ENCODE results near the gene CCNQ.

The CCNQ gene

DNA sequence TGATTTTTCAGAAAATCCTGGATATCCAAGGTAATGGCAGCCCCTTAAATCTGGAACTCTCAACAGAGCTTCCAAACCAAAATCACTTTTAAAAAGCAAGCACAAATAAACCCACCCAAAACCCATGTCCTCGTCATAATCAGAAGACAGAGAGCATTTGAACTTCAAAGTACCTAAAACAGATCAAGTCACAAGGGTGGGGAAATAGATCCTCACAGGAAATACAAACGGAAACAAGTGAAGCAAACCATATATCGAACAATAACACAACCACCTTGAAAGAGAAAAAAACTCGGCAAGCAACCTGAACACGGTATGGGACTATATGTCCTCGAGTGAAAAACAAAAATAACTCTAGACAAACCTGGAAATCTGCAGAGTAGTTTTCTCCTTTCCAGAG lies 15.9 kb upstream of the CCNQ start:
- TF ChIP-seq, protein P1, sequence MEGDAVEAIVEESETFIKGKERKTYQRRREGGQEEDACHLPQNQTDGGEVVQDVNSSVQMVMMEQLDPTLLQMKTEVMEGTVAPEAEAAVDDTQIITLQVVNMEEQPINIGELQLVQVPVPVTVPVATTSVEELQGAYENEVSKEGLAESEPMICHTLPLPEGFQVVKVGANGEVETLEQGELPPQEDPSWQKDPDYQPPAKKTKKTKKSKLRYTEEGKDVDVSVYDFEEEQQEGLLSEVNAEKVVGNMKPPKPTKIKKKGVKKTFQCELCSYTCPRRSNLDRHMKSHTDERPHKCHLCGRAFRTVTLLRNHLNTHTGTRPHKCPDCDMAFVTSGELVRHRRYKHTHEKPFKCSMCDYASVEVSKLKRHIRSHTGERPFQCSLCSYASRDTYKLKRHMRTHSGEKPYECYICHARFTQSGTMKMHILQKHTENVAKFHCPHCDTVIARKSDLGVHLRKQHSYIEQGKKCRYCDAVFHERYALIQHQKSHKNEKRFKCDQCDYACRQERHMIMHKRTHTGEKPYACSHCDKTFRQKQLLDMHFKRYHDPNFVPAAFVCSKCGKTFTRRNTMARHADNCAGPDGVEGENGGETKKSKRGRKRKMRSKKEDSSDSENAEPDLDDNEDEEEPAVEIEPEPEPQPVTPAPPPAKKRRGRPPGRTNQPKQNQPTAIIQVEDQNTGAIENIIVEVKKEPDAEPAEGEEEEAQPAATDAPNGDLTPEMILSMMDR (IDR thresholded peaks at IDR 0.05), result no peak
- TF ChIP-seq ZFX (IDR thresholded peaks at IDR 0.05; ENCODE audit: borderline replicate concordance), result no peak
- H3K27ac ChIP-seq, result no peak overlapping the region

DNA sequence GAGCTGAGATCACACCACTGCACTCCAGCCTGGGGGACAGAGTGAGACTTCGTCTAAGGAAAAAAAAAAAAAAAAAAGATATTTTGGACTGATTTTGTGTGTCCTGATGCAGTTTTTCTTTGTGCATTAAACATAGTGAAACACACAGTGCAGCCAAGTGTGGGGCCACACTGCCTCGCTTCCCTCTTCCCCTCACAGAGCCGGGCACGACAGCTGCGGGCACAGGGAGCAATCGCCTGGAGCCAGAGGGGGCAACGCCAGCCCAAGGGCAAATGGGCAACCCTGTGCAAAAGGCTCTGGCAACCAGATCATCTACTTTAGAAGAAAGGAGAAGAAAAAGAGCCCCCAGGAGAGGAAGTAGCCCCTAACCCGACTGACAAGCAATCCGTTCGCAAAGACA lies 13.5 kb upstream of the CCNQ start:
- no peak overlapping the region for H3K27ac ChIP-seq
- TF ChIP-seq ZFX (IDR thresholded peaks at IDR 0.05; ENCODE audit: borderline replicate concordance), result no peak
- TF ChIP-seq, protein P1 (IDR thresholded peaks at IDR 0.05), result no peak

DNA sequence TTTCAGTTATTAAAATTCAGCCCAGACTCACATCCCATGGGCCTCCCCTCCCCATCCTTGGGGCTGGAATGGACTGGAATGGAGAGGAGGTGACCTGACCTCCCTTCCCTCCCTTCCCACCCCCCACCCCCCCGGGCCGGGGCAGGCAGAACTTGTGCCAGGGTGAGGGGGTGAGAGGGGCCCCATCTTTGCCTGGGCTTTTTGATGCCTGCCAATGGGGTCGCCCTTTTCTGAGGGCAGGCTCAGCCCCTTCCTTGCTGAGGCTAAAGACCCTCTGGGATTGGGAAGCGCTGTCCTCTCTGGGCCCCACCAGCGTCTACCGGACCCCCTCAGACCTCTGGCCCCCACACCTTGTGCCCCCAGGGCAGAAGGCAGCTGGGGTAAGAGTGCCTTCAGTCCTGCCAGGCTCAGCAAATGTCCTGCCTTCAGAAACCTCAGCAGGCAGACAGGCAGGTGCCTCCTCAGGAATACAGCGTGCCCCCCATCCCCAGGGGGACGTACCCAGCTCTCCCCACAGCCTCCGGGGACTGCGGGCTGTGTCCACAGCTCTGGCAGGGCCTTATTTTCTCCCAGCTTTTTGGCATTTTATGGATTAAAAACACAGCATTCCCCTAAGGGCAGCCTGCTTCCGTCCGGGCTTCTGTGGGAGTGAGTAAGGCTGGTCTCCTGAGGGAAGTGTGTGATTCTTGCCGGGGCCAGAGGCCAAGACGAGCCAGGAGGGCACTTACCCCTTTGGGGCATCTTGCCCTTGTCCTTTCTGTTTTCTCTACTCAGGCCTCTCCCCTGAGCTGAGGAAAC lies 12.6 kb upstream of the CCNQ start:
- TF ChIP-seq ZFX (IDR thresholded peaks at IDR 0.05; ENCODE audit: borderline replicate concordance), result no peak
- TF ChIP-seq, protein P1 (IDR thresholded peaks at IDR 0.05), result no peak

DNA sequence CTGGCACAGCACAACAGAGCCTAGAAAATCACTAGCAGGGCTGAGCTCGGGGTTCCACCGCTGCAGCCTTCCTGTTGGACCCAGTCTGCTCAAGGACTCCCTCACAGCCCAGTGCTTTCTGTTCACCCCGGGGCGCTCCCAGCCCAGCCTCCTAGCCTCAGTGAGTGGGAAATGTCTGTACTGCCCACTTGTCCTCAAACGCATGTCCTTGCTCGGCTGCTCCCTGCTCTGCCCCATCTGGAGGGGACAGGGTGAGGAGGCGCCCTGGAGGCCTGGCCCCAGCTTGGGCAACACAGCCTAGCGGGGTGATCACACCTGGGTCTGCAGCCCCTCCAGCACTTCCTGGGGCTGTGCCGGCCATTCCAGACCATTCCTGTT lies 11.9 kb upstream of the CCNQ start:
- TF ChIP-seq, protein P1 (IDR thresholded peaks at IDR 0.05), result no peak
- no peak for TF ChIP-seq ZFX (IDR thresholded peaks at IDR 0.05; ENCODE audit: borderline replicate concordance)

More for the DNA sequence above, 12.6 kb upstream of the CCNQ start:
- no peak overlapping the region for H3K27ac ChIP-seq

DNA sequence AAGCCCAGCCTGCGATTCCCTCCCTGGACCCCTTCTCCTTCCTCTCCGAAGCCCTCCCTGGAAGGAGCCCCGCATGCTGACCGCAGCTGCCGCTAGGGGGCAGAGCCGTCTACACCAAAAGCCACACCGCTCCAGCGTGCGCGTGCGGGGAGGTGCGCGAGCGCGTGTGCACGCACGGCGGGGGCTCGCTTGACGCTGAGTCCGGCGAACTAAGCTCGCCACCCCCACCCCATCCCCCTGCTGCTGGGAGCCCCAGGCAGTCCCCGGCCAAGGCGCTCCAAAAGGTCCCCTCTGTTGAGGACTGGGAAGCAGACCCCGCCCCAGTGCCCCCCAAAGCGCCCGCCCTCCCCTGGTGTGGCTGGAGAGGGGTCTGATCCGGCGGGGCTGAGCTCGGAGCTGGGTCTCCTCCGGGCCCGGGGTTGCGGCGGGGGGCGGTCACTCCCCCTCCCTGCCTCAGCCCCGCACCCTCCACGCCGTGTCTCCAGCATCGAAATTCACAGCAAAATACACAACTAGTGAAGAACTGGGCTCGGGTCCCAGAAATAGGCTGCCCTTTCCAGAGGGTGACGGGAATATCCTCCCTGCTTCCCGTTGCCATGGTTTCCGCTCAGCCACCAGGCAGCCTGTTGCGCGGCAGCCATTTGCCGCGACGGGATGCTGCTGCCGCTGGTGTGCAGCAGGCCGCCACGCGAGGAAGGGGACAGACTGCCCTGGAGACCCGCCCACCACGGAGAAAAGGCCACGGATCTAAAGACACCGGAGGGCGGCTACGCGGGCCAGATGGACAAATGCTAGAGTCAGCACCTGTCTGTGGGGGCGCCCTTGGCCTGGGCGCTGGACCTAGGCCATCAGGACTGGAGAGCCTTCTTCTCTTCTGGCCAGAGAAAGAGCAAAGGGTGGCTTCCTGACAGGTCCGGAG lies 11.2 kb upstream of the CCNQ start:
- TF ChIP-seq ZFX (IDR thresholded peaks at IDR 0.05; ENCODE audit: borderline replicate concordance), result no peak
- TF ChIP-seq, protein P1 (IDR thresholded peaks at IDR 0.05), result peak; percentile 78
- H3K27ac ChIP-seq, result no peak overlapping the region

More for the DNA sequence above, 11.9 kb upstream of the CCNQ start:
- no peak overlapping the region for H3K27ac ChIP-seq

DNA sequence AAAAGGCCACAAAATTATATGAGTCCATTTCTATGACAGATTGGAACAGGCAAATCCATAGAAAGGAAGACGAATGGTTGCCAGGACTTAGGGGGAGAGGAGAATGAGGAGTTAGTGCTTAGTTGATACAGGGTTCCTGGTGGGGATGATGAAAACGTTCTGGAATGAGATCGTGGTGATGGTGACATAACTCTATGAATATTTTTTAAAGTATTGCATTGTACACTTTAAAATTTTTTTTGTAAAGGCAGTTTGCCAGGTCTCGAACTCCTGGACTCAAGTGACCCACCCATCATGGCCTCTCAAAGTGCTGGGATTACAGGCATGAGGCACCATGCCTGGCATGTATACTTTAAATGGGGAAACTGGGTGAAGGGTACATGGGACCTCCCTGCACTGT lies 9.9 kb upstream of the CCNQ start:
- TF ChIP-seq, protein P1 (IDR thresholded peaks at IDR 0.05), result no peak
- TF ChIP-seq ZFX (IDR thresholded peaks at IDR 0.05; ENCODE audit: borderline replicate concordance), result no peak

More for the DNA sequence above, 9.9 kb upstream of the CCNQ start:
- H3K27ac ChIP-seq, result no peak overlapping the region
